ENCODE results near the gene ALDH1L2. TPM values are rescaled to one million over a fixed set of nuclear protein-coding genes. Genes with fewer than 3 reads are reported as not detected.
A peak's percentile ranks its signal among the peaks of the same experiment; 100 is the strongest.
"Not testable (repeated sequence)": the region's sequence is repeated elsewhere in the genome, so short reads cannot be mapped to it uniquely, and the experiment has no call there.

The ALDH1L2 gene
- 1 to 10 TPM in 2 of 3 donors, under 1 TPM in 1; 0.75 to 1.5 (median 1.2) TPM for polyA plus RNA-seq (ENCODE audit: insufficient read length in 3 of 3)
- long read RNA-seq, donor 1: 0 reads
- long read RNA-seq, donor 2: 0 reads
- long read RNA-seq, donor 3: 0 reads
- long read RNA-seq, donor 4: 0 reads
- long read RNA-seq, donor 5: 0 reads
- long read RNA-seq, donor 6: 0 reads
- long read RNA-seq, donor 7: 0 reads
- long read RNA-seq, donor 8: 0 reads
- long read RNA-seq, donor 9: 0 reads
- long read RNA-seq, donor 10: 0 reads
- long read RNA-seq, donor 11: 0 reads
- long read RNA-seq, donor 12, partial matches to known transcripts: 72 of 81 reads
- long read RNA-seq, donor 12, other reads (novel, unspliced or antisense): 9 of 81 reads
- long read RNA-seq, donor 13: 0 reads
- long read RNA-seq, donor 14: 0 reads
- long read RNA-seq, donor 15, partial matches to known transcripts: 27 of 34 reads
- long read RNA-seq, donor 15, other reads (novel, unspliced or antisense): 7 of 34 reads
- long read RNA-seq, donor 16: 0 reads

GRCh38 chr12:105084251-105085250, at the start of gene ALDH1L2:
Gene ALDH1L2, minus strand, starts transcription at chr12:105084458. Its CDS starts 22 bp downstream, at chr12:105084436.
- DNase-seq: no peak

- no peak for DNase-seq
Measured at GRCh38 chr12:105120551-105120950, 36.3 kb upstream of the ALDH1L2 start.

GRCh38 chr12:105116969-105117368, 32.7 kb upstream of the ALDH1L2 start:
- no peak for DNase-seq

DNA sequence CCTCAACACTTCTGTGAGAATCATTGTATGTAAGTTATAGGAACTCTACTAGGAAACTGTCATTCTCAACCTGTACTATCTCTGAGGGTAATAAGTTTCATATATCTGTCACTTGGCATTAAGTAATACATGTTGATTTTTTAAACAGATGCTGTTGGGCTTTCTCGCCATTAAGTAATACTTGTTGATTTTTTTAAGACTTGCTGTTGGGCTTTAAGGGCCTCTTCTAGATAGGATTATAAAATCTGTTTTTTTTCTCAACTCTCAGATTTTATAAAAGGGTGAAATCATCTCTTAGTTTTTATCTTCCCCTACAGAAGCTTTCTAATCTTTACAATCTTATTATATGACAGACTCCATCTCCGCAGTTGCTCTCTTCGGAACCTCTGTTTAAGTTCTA, 28.8 kb upstream of the ALDH1L2 start:
- DNase-seq: no peak

- DNase-seq: no peak
Measured at GRCh38 chr12:105110851-105111250, 26.6 kb upstream of the ALDH1L2 start.

DNA sequence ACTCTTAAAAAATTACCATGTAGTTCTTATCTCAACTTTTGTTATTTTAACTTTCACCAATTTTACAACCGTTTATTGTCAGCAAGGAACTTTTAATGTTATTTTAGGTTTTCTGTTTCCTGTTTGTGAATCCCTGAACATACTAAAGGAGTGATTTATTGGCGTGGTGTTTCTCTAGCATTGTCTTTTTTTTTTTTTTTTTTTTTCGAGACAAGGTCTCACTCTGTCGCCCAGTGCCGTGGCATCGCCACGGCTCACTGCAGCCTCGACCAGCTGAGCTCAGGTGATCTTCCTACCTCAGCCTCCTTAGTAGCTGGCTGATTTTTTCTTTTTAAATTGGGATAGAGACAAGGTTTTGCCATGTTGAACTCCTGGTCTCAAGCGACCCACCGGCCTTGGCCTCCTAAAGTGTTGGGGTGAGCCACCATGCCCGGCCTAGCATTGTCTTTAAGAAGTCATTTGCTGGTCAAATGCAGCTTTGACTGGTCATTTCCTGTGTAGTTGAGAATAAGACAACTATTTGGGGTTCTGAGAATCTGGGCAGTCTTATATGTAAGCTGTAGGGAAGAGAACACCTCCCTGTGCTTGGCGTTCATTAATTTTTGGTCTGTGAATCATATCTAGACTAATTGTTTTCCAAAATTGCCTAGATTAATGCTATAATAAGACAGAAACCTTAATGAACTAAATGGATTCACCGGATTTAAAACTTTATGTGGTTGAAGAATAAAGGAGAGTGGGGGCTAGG, 25.4 kb upstream of the ALDH1L2 start:
- DNase-seq: no peak

DNA sequence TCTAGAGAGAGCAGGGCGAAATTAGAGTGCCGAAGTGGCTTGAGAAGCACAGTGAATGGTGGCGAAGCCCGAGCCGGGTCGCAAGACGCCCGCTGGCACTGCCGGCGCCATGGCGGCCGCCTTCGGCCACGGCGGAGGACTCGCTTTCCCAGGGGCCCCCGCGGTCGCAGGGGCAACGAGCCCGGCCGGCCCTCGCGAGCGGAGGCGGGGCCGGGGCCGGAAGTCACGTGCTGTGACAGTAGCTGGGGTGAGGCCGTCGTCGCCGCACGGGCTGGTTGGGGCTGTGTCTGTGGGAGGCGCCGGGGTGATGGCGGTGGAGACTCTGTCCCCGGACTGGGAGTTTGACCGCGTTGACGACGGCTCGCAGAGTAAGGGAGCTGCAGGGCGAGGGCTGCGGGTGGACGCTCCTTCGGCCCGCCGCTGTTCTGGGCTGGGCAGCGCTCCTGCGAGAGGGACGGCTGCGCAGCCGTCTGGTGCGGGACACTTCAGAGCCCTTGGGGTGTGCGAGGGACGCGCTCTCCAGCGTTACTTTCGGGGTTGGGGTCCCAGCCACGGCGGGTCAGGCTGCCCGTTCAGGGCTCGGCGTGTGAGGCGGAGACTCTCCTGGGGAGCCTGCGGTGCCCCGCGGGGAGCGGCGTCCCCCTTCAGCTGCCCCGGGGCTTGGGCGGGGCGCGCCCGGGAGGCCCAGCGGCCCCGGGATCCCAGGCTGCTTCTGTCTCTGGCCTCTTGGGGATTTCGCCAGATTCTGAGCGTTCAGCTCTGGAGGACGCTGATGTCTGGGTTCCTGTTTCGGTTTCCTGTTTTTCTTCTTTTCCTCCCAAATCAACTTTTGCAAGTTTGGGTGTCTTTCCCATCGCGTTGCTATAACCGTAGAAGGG, 23.5 kb upstream of the ALDH1L2 start, which contains the start of gene WASHC4:
TSS of gene WASHC4 (plus strand) at position 238 of the 878 bp plus-strand sequence. CDS start at position 308, 70 bp downstream.
- peak; percentile 95 for DNase-seq

- DNase-seq: peak; percentile 58
Measured at GRCh38 chr12:105107171-105107493, 22.9 kb upstream of the ALDH1L2 start.

- no peak for DNase-seq
Measured at GRCh38 chr12:105106621-105107020, 22.4 kb upstream of the ALDH1L2 start.

DNA sequence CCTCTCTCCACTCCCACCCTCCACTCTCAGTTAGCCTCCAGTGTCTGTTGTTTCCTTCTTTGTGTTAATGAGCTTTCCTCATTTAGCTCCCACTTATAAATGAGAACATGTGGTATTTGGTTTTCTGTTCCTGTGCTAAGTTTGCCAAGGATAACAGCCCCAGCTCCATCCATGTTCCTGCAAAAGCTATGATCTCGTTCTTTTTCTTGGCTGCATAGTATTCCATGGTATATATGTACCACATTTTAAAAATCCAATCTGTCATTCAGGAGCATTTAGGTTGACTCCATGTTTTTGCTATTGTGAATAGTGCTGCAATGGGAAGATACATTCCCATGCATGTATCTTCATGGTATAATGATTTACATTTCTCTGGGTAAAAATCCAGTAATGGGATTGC, 20.5 kb upstream of the ALDH1L2 start:
- DNase-seq: no peak

DNA sequence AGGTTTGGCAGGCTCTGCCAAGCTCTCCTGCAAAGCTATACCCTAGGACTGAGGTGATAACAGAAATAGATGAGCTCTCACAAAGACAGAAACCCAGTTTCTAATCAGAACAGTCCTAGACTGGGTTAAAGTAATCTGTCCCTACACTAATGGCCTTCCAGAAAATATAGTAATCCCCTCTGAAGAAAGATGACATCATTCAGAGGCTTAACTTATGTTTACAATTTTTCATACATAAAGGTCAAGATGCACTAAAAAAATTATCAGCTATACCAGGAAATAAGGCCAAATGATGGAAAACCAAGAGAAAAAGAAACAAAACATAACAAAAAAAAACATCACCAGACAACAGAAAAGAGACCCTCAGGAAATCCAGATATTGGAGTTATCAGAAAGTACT, 18.4 kb upstream of the ALDH1L2 start:
- DNase-seq: no peak

DNA sequence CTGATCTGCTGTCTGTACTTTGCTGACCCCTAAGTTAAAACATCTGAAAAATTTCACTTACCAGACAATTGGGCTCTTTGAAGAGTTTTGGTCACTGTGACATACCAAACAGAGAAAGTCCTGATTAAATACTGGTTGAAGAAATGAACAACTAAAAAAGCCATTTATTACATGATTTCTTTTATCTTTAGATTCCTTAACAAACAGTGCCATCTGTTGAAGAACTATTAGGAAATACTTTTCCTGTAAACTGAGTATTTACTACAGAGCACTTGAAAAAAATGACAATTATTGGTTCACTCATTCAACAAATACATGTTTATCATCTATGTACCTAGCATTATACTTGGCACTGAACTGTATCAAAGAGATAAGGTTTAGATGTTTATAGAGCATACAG, 16.7 kb upstream of the ALDH1L2 start:
- no peak for DNase-seq

DNA sequence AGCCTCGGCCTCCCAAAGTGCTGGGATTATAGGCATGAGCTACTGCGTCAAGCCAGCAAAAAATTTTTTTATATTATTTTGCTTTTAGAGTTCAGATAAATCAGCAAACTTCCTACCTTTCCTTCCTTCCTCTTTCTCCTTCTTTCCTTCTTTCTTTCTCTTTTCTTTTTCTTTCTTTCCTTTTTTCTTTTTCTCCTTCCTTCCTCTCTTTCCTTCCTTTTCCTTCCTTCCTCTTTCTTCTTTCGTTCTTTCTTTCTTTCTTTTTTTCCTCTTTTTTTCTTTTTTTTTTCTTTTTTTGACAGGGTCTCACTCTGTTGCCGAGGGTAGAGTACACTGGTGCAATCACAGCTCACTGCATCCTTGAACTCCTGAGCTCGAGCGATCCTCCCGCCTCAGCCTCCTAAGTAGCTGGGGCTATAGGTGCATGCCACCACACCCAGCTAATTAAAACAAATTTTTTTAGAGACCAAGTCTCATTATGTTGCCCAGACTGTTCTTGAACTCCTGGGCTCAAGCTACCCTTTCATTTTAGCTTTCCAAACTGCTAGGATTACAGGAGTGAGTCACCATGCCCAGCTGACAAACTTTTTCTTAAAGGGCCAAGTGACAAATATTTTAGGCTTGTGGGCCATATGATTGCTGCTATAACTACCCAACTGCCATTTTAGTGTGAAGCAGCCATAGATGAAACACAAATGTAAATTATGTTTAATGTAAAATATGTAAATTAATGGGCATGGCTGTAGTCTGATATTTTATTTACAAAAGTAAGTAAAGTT, 16.1 kb upstream of the ALDH1L2 start:
- DNase-seq: no peak

GRCh38 chr12:105099356-105099755, 15.1 kb upstream of the ALDH1L2 start:
- DNase-seq: no peak

DNA sequence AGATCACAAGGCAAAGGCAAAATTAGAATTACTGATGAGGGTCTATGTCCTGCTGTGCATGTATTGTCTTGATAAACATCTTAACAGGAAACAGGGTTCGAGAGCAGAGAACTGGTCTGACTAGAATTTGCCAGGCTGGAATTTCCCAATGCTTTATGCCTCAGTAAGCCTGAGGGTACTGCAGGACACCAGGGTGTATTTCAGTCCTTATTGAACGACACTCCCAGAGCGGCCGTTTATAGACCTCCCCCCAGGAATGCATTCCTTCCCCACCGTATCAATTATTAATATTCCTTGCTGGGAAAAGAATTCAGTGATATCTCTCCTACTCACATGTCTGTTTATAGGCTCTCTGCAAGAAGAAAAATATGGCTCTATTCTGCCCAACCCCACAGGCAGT, 11.1 kb upstream of the ALDH1L2 start:
- not testable (repeated sequence) for DNase-seq

DNA sequence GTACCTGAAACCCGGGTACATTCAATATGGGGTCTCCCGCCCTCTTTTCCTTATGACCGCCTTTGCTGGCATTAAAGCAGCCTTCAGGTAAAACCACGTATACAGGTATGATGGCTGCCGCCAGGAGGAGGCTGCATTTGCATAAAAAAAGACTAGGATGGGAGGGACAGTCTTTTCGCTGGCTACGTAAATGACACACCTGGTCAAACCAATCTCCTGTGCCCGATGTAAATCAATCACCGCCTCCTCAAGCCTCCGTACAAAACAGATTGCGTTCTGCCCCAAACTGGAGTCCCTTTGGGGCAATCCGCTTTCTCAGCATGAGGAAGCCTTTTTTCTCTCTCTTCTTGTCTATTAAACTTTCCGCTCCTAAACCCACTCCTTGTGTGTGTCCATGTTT, 8.1 kb upstream of the ALDH1L2 start:
- no peak for DNase-seq

GRCh38 chr12:105091476-105092206, 7.4 kb upstream of the ALDH1L2 start:
- no peak for DNase-seq

GRCh38 chr12:105090361-105090760, 6.1 kb upstream of the ALDH1L2 start:
- no peak for DNase-seq

GRCh38 chr12:105089817-105090216, 5.6 kb upstream of the ALDH1L2 start:
- no peak for DNase-seq
